Smooth muscle cell (in vitro differentiated cells): ENCODE data around the gene STARD9. TPM values are rescaled to one million over a fixed set of nuclear protein-coding genes. Genes with fewer than 3 reads are reported as not detected.

ENCODE experiments used
- DNase-seq: peaks from one replicate; lab custom pipeline; 2025; ENCODE audit not compliant: unreplicated experiment; lab: John Stamatoyannopoulos, UW
- H2AFZ ChIP-seq: fragments of 200-600 bp; sonication (generic); 2 replicates; pipeline ENCODE4 v1.6.0; 2016; ENCODE audit warnings: antibody characterized with exemption, low read depth, mild to moderate bottlenecking
- H3F3A ChIP-seq: fragments of 200-600 bp; sonication (generic); 2 replicates; pipeline ENCODE4 v1.6.0; 2017; ENCODE audit warnings: antibody characterized with exemption, low read depth
- H3K27ac ChIP-seq: fragments of 200-600 bp; sonication (generic); 2 replicates; pipeline ENCODE4 v1.5.1; 2016; ENCODE audit warnings: low read depth, mild to moderate bottlenecking
- H3K27me3 ChIP-seq: fragments of 200-600 bp; sonication (generic); 2 replicates; pipeline ENCODE4 v1.6.1; 2016; ENCODE audit warnings: low read depth, mild to moderate bottlenecking
- H3K36me3 ChIP-seq: fragments of 200-600 bp; sonication (generic); 2 replicates; pipeline ENCODE4 v1.5.1; 2016; ENCODE audit warnings: low read depth
- H3K4me1 ChIP-seq: fragments of 200-600 bp; sonication (generic); 2 replicates; pipeline ENCODE4 v1.5.1; 2016; ENCODE audit warnings: low read depth
- H3K4me2 ChIP-seq: fragments of 200-600 bp; sonication (generic); 2 replicates; pipeline ENCODE4 v1.6.0; 2016; ENCODE audit warnings: mild to moderate bottlenecking
- H3K4me3 ChIP-seq: fragments of 200-600 bp; sonication (generic); 2 replicates; pipeline ENCODE4 v1.5.1; 2016; ENCODE audit warnings: mild to moderate bottlenecking
- H3K79me2 ChIP-seq: fragments of 200-600 bp; sonication (generic); 2 replicates; pipeline ENCODE4 v1.6.0; 2016; ENCODE audit warnings: low read depth, mild to moderate bottlenecking
- H3K9ac ChIP-seq: fragments of 200-600 bp; sonication (generic); 2 replicates; pipeline ENCODE4 v1.6.0; 2016; ENCODE audit warnings: low read depth
- H3K9me3 ChIP-seq: fragments of 200-600 bp; sonication (generic); replicated peaks from 2 replicates; pipeline ENCODE4 v1.5.1; 2016; ENCODE audit warnings: low read depth
- H4K20me1 ChIP-seq: fragments of 200-600 bp; sonication (generic); 2 replicates; pipeline ENCODE4 v1.6.0; 2016; ENCODE audit warnings: low read depth
- WGBS: methylation state at CpG from one replicate; pipeline ENCODE4 v1.1.7; 2016; ENCODE audit warnings: low lambda C conversion rate; 5-methylcytosine and 5-hydroxymethylcytosine counted together
- polyA plus RNA-seq: library from polyadenylated mRNA; unstranded; fragments of >200 nt; fragmentation: Nextera tagmentation; extraction: Ambion mirVana; gene quantifications from 2 replicates; pipeline ENCODE4 v1.2.1, GENCODE V29; 2016
- total RNA-seq: library from RNA; depleted of rRNA; stranded (reverse); fragments of >200 nt; gene quantifications from 2 replicates; pipeline ENCODE4 v1.2.3, GENCODE V29; 2014
- TF ChIP-seq, protein P1 (sequence below): fragments of 200-600 bp; sonication (generic); IDR thresholded peaks from 2 replicates; pipeline ENCODE4 v1.5.1; 2017; ENCODE audit warnings: borderline replicate concordance, mild to moderate bottlenecking, antibody characterized with exemption; ENCODE audit not compliant: insufficient read depth, poor library complexity, severe bottlenecking

The STARD9 gene
- total and polyA plus RNA-seq, 2 experiments from 2014 or later = 1.6 to 6.3 TPM

DNA sequence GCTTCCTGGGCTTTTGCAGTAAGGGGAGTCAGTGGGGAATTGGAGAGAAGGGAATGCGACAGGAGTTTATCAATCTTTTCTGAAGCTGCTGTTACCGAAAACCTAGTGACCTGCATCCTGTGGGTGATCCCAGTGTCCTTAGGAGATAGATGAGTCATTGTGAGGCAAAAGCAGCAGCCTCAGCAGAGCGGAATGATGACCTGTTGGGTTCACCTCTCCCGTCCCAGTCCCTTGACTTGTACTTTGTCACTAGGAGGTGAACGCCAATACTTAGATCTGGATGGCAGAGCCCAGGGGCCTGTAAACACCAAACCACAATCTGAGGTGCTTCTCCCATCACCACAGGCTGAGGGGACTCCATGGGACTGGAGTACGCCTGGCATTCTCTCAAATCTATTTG, 143.6 kb downstream of the STARD9 start:
- no peak overlapping the region for H3K9ac ChIP-seq
- TF ChIP-seq, protein P1, sequence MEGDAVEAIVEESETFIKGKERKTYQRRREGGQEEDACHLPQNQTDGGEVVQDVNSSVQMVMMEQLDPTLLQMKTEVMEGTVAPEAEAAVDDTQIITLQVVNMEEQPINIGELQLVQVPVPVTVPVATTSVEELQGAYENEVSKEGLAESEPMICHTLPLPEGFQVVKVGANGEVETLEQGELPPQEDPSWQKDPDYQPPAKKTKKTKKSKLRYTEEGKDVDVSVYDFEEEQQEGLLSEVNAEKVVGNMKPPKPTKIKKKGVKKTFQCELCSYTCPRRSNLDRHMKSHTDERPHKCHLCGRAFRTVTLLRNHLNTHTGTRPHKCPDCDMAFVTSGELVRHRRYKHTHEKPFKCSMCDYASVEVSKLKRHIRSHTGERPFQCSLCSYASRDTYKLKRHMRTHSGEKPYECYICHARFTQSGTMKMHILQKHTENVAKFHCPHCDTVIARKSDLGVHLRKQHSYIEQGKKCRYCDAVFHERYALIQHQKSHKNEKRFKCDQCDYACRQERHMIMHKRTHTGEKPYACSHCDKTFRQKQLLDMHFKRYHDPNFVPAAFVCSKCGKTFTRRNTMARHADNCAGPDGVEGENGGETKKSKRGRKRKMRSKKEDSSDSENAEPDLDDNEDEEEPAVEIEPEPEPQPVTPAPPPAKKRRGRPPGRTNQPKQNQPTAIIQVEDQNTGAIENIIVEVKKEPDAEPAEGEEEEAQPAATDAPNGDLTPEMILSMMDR = no peak

DNA sequence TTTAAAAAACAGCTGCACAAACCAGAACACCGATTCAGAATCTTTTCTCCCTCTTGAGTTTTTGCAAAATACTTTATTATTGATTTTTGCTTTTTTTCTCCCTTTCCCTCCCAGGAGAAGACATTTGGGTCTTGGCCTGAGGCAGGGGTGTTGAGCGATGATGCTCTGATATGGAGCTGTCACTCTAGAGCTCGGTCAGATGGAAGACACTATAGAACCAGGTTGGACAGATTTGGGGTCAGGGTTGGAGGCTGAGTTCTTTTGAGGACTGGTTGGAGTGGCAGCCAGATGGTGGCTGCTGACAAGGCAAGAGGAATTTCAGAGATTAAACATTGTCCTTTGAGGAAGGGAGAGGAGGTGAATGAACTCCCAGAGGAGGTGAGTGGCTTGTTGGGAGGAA, 144.7 kb downstream of the STARD9 start:
- Histone ChIP-seq H3K36me3 (peaks cover 14% of the 10 kb centered on the region), H3K79me2 (no peaks in the 10 kb centered on the region), H3K27me3 (no peaks in the 10 kb centered on the region), H3K27ac (no peak overlapping the region), H3K9me3 (no peaks in the 10 kb centered on the region), H3K4me1 (no peaks in the 10 kb centered on the region), H3K4me3 (no peak overlapping the region), H3K9ac (no peak overlapping the region), H3F3A (no peaks in the 10 kb centered on the region), H4K20me1 (no peaks in the 10 kb centered on the region), H3K4me2 (no peak overlapping the region), H2AFZ (no peak overlapping the region)
- WGBS = 96% methylated on average over 3 of the region's 3 CpGs
- DNase-seq = no peak
- TF ChIP-seq, protein P1 = no peak

More for the DNA sequence above, 143.6 kb downstream of the STARD9 start:
- no peaks in the 10 kb centered on the region for H4K20me1 ChIP-seq
- H3K79me2 ChIP-seq = no peaks in the 10 kb centered on the region
- DNase-seq = no peak
- no peaks in the 10 kb centered on the region for H3K27me3 ChIP-seq
- H3K9me3 ChIP-seq = no peaks in the 10 kb centered on the region
- H3K27ac ChIP-seq = no peak overlapping the region
- WGBS = 93% methylated on average over 6 of the region's 6 CpGs
- H3K4me3 ChIP-seq = no peak overlapping the region
- H3K36me3 ChIP-seq = peaks cover 4% of the 10 kb centered on the region
- H3F3A ChIP-seq = no peaks in the 10 kb centered on the region
- no peak overlapping the region for H2AFZ ChIP-seq
- no peaks in the 10 kb centered on the region for H3K4me1 ChIP-seq
- no peak overlapping the region for H3K4me2 ChIP-seq

DNA sequence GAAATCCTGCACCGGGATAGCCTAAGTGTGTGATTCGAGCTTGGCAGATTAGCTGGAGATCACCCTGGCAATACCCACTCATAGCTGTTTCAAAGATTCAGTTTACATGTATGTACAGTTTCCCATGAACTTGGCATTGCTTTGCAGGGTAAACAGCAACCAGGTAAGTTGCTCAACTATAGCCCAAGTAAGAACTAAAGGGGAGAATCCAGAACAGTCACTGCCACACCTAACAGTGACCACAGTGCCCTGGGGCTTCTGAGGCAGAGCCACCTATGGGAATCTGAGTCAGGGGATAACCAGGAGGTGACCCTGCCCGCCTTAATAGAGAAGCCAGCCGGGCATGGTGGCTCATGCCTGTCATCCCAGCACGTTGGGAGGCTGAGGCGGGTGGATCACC, 145.6 kb downstream of the STARD9 start:
- Histone ChIP-seq H3F3A (no peaks in the 10 kb centered on the region), H3K27ac (no peak overlapping the region), H2AFZ (no peak overlapping the region), H3K4me1 (no peaks in the 10 kb centered on the region), H4K20me1 (no peaks in the 10 kb centered on the region), H3K9ac (no peak overlapping the region), H3K4me2 (no peak overlapping the region), H3K9me3 (no peaks in the 10 kb centered on the region), H3K36me3 (peaks cover 16% of the 10 kb centered on the region), H3K27me3 (no peaks in the 10 kb centered on the region), H3K79me2 (no peaks in the 10 kb centered on the region), H3K4me3 (no peak overlapping the region)
- TF ChIP-seq, protein P1 = no peak
- DNase-seq = no peak
- 77% methylated on average over 6 of the region's 6 CpGs for WGBS

DNA sequence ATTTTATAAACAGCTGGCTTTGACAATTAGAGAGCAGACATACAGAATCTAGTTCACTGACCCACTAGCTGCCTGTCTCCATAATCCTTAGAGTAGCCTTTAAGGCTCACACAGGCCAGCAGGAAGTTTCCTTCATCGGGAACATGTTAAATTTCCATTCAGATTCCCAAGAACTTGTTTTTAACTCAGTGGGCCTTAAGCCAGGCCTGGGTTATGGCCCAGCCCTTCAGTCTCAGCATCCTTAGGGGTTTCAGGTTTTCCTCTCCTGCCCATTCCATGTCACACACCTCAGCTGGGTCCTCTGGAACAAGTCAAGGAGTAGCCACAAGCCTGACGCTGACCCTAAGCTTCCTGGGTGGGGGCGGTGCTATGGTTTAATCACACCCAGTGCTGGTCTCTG, 146.5 kb downstream of the STARD9 start:
- Histone ChIP-seq H3K4me1 (no peaks in the 10 kb centered on the region), H3K4me2 (no peak overlapping the region), H2AFZ (no peak overlapping the region), H3K27ac (no peak overlapping the region), H4K20me1 (no peaks in the 10 kb centered on the region), H3K9ac (no peak overlapping the region), H3K9me3 (no peaks in the 10 kb centered on the region), H3K79me2 (no peaks in the 10 kb centered on the region), H3F3A (no peaks in the 10 kb centered on the region), H3K36me3 (peaks cover 16% of the 10 kb centered on the region), H3K27me3 (no peaks in the 10 kb centered on the region), H3K4me3 (no peak overlapping the region)
- TF ChIP-seq, protein P1 = no peak
- no peak for DNase-seq
- 82% methylated on average over 3 of the region's 3 CpGs for WGBS
